BE2C (cell line): ENCODE results near the gene CHAF1A.

Experiments used
- DNase-seq: peaks from one replicate; pipeline ENCODE4 v3.0.0-alpha.2; 2020
- H3K27me3 ChIP-seq: fragments of 250-450 bp; sonication (Bioruptor Pico); 2 replicates; pipeline ENCODE4 v1.5.1; 2020; ENCODE audit warnings: mild to moderate bottlenecking
- H3K36me3 ChIP-seq: fragments of 250-450 bp; sonication (Bioruptor Pico); 2 replicates; pipeline ENCODE4 v1.5.1; 2020; ENCODE audit warnings: mild to moderate bottlenecking
- H3K4me1 ChIP-seq: fragments of 250-450 bp; sonication (Bioruptor Pico); 2 replicates; pipeline ENCODE4 v1.5.1; 2020
- H3K4me3 ChIP-seq: 2 replicates; pipeline ENCODE4 v1.5.1; 2011; ENCODE audit warnings: low read depth, low read length
- H3K9me3 ChIP-seq: fragments of 250-450 bp; sonication (Bioruptor Pico); 2 replicates; pipeline ENCODE4 v1.5.1; 2020
- CTCF ChIP-seq: IDR thresholded peaks from 2 replicates; pipeline ENCODE4 v1.5.1; 2012; ENCODE audit warnings: mild to moderate bottlenecking, low read depth, low read length

The CHAF1A gene

GRCh38 chr19:4376671-4376990 lies 25.8 kb upstream of the CHAF1A start:
- Histone ChIP-seq H3K9me3 (no peaks in the 10 kb centered on the region), H3K4me3 (no peak overlapping the region), H3K36me3 (no peaks in the 10 kb centered on the region; the same call in 1 of the 2 replicates), H3K4me1 (peaks cover 33% of the 10 kb centered on the region), H3K27me3 (no peaks in the 10 kb centered on the region)
- TF ChIP-seq CTCF: no peak
- no peak for DNase-seq

- Histone ChIP-seq H3K27me3 (no peaks in the 10 kb centered on the region), H3K9me3 (no peaks in the 10 kb centered on the region), H3K36me3 (no peaks in the 10 kb centered on the region), H3K4me1 (peaks cover 33% of the 10 kb centered on the region), H3K4me3 (no peak overlapping the region)
- no peak for DNase-seq
- TF ChIP-seq CTCF: no peak
These were observed 25.3 kb upstream of the CHAF1A start for GRCh38 chr19:4376991-4377781.

- H3K4me1 ChIP-seq: peaks cover 28% of the 10 kb centered on the region
- no peak overlapping the region for H3K4me3 ChIP-seq
- no peak for DNase-seq
- no peak for TF ChIP-seq CTCF
- H3K9me3 ChIP-seq: no peaks in the 10 kb centered on the region
- peaks cover 6% of the 10 kb centered on the region for H3K36me3 ChIP-seq
- no peaks in the 10 kb centered on the region for H3K27me3 ChIP-seq
These were observed 23.6 kb upstream of the CHAF1A start for GRCh38 chr19:4378886-4379285.

GRCh38 chr19:4379383-4380253 lies 22.8 kb upstream of the CHAF1A start:
- Histone ChIP-seq H3K4me1 (peaks cover 21% of the 10 kb centered on the region), H3K4me3 (no peak overlapping the region), H3K9me3 (no peaks in the 10 kb centered on the region), H3K27me3 (no peaks in the 10 kb centered on the region), H3K36me3 (peaks cover 8% of the 10 kb centered on the region)
- TF ChIP-seq CTCF: no peak
- no peak for DNase-seq

- no peak for TF ChIP-seq CTCF
- Histone ChIP-seq H3K4me1 (peaks cover 14% of the 10 kb centered on the region), H3K4me3 (no peak overlapping the region), H3K9me3 (no peaks in the 10 kb centered on the region), H3K27me3 (no peaks in the 10 kb centered on the region), H3K36me3 (peaks cover 8% of the 10 kb centered on the region)
- DNase-seq: no peak
These were observed 22.1 kb upstream of the CHAF1A start for GRCh38 chr19:4380254-4380727.
